ENCODE data around the gene ATRNL1.

The ATRNL1 gene

GRCh38 chr10:115931309-115931708, 838.1 kb downstream of the ATRNL1 start:
- DNase-seq = no peak

DNA sequence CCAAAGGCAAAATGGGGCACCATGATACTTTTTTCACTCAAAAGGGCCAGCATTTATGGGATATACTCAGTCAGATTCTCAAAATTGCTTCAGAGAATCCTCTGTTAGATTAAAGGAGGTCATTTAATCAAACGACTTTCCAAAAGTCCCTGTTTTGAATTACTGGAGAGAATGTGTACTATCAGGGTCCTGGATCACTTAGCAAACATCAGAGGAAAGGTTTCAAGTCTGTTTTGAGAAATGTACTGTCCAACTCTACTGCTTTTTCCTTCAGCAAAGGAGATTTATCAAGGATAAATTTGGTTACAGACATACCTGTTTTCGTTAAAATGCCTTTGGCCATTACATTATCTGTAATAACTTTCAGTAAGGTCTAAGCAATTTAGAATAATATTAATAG, 838.9 kb downstream of the ATRNL1 start:
- DNase-seq = no peak

DNA sequence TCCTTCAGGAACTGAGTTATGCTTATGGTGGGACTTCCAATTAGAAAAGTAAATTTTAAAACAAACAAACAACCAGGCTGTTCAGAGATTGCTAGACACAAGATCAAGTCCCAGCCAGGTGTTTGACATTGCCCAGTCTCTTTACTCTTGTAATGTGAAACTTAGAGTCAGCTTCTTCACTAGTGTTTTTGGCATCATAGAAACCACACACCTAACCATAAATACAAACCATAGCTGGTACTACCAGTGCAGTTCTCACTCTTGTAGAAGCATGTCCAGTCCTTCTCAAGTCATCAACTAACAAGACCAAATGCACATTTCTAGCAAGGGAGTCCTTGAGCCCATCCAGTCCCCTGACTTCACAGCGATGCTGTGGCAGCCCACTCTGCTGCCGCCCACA, 839.9 kb downstream of the ATRNL1 start:
- no peak for DNase-seq

GRCh38 chr10:115935731-115936130, 842.6 kb downstream of the ATRNL1 start:
- DNase-seq = no peak

DNA sequence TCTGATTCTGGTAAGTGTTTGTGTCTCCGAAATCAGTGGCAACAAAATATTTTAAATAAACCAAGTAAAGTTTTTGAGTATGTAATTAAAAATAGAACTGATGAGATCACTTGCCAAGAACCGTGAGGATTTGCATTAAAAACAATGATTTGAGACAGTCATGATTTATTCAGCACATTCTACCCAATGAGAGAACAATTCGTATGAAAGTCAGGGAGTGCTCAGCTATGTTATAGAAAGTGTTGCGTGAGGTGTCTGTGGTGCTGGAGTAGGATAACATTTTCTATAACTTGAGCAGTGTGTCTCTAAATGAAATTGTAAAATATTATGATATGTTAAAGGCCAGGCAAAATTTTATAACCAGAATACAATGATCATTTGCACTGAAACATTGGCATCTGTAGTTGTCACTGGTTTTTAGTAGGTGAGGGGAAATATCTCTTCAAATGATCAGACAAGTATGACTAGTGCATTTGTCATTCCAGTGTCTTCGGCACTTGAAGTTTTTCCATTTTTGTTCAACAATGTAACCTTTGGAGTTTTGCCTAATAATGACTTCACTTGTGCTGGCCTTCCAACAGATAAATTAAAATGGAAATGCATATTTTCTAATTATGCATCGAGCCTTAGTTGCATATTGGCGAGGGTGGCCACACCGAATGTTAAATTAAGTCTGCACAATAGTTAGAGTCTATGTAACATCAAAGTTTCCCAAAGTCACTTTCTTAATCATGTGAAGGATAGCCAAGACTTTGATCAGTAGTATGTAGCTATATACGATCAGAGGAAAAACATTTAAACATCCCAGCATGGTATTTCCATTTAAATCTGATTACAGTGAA, 844.0 kb downstream of the ATRNL1 start:
- DNase-seq = no peak

GRCh38 chr10:115937768-115938056, 844.5 kb downstream of the ATRNL1 start:
- DNase-seq = no peak

DNA sequence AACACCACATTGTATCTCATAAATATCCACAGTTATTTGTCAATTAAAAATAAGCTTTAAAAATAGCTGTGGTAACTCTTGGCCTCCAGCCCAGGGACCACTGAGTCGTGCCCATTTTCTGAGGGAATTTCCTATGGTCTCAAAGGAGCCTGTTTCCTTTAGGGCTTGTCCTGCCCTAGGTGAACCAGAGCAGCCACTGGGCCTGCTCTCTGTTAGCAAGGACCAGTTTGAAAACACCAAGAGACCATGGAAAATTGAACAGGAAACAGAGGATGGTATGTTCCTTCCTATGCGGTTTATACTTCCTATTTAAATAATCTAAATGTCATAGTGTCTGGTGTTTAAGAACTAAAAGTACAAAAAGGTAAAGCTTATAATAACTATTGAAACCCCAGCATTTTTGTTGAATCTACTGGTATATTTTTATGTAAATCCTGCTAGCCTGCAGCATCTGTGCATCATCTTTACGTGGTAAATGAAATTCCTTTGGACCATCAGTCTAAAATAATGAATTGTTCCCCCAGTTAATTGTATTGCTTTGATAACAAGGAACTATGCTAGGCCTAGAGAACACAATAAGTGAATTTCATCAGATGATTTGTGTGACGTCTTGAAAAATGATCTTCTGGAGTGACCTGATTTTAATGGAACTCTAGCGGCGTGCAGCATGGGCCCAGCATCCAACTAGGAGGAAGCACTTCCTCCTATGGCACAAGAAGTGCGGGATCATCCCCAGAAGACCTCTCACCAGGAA, 846.1 kb downstream of the ATRNL1 start:
- no peak for DNase-seq

DNA sequence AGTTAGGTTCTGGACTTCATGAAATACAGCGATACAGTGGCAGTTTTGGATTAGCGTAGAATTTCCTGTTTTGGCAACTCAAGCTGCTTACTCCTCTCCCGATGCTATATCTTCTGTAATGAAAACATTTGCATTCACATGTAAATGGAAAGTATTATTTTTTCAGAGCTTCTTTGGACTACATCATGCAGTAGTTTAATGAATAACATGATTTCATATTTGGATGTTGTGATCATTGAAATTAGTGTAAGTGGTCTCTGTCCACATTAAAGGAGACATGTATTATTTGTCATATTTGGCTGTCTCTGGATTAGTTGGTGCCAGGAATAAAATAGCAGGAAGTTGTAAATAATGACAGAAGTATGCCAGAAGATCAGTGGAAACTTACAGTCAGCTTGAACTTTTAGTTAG, 848.2 kb downstream of the ATRNL1 start:
- DNase-seq = no peak

DNA sequence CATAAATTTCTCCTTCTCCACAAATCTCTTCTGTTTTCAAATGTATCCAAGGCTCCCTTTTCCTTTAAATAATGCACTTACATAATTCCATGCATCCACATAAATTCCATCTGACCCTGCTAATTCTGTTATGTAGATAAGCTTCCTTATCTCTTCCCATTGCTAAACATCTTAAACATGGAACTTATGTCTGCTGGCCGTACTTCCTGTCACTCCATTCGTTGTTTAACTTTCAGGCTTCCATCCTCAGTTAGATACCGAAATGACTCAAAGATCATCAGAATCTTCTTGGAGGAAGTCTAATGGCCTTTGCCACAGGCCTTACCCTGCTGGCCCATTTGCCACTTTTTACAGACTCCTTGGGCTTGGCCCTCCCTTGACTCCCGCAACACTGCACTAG, 848.9 kb downstream of the ATRNL1 start:
- DNase-seq = no peak

- DNase-seq = no peak
Observed at GRCh38 chr10:115944538-115944937, 851.4 kb downstream of the ATRNL1 start.

DNA sequence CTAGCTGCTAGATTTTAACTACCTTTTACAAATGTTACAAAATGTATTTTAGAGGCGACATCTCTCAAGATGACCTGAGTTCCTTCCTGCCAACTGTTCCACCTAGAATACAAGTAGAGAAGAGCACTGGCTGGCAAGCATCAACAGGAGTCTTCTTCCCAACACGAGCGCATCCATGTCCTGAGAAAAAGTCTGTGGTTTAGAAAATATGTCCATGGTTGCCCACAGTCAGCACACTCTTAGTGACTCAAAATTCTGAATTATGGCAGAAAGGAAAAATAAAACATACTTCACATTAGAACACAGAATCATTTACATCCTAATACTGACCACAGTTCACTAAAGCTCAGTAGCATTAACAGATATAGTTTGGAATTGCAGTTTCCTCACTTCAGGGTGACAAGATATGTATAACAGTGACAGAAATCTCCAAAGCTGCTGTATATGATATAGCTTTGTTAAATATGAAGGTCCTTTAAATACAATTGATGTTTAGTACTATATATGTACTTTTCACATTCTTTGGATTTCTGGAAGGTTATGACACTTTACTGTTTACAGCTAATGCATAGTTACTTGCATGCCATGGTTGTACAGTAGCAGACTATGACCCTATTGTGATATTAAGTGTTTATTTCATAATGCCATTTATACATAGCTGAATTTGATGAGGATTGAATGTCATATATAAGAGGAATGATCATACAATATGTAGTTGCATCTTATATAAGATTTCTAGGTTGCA, 852.7 kb downstream of the ATRNL1 start:
- no peak for DNase-seq

GRCh38 chr10:115947104-115947503, 853.9 kb downstream of the ATRNL1 start:
- DNase-seq = no peak

GRCh38 chr10:115948465-115948864, 855.3 kb downstream of the ATRNL1 start:
- no peak for DNase-seq

- no peak for DNase-seq
Observed at GRCh38 chr10:115949282-115949844, 856.2 kb downstream of the ATRNL1 start.

DNA sequence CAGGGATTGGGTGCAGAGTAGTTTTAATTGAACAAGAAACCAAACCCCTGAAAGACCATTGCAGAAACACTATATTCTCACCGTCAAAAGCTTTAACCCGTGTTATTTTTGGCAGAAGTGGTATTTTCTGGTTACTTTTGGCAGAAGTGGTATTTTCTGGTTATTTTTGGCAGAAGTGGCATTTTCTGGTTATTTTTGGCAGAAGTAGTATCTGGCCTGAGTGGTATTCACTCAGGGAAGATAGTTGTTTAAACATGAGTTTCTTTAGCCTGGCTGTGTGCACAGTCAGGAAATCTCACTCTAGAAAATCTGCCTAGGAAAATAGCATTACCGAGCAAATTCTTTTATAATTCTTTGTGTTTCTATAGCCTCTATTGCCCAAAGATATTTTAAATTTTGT, 857.2 kb downstream of the ATRNL1 start:
- no peak for DNase-seq

GRCh38 chr10:115951242-115951641, 858.1 kb downstream of the ATRNL1 start:
- no peak for DNase-seq

GRCh38 chr10:115953281-115953680, 860.1 kb downstream of the ATRNL1 start:
- DNase-seq = no peak

GRCh38 chr10:115953968-115954367, 860.8 kb downstream of the ATRNL1 start:
- DNase-seq = no peak

- no peak for DNase-seq
Observed at GRCh38 chr10:115956225-115957011, 863.3 kb downstream of the ATRNL1 start.

DNA sequence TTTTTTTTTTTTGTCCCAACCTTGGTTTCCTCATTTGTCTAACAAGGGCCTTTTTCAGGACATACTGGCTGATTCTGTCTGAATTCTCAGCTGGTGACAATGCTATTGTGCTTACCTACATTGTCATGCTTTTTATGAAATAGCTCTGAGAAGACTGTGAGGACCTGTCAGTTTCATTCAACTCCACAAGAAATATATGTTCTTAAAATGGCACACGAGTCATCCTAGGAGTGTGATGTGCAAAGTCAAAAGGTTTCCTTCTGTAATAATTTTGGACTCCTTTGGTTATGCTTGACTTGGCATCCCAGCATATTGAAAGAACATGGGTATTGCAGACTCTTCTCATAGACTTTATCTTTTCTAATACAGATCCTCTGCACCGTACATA, 863.8 kb downstream of the ATRNL1 start:
- no peak for DNase-seq

- no peak for DNase-seq
Observed at GRCh38 chr10:115957786-115958442, 864.7 kb downstream of the ATRNL1 start.

GRCh38 chr10:115963848-115964247, 870.7 kb downstream of the ATRNL1 start:
- no peak for DNase-seq
